Mammary epithelial cell (primary cell): ENCODE results near the gene ZCCHC3.

Source experiments
- CTCF ChIP-seq, 2 donors: IDR thresholded peaks in 1 of 2; conservative IDR thresholded peaks in 1 of 2; 2 replicates each; pipeline ENCODE4 v1.5.1; 2011 to 2012; ENCODE audit warnings: inconsistent platforms in 2 of 2, low read length in 2 of 2, mild to moderate bottlenecking in 2 of 2, control low read depth in 1 of 2, low read depth in 1 of 2; ENCODE audit not compliant: insufficient read depth in 1 of 2; ENCODE audit errors: extremely low read depth in 1 of 2
- EZH2 ChIP-seq: IDR thresholded peaks from 2 replicates; pipeline ENCODE4 v1.6.1; 2012; ENCODE audit warnings: low read length, inconsistent platforms, borderline replicate concordance

DNA sequence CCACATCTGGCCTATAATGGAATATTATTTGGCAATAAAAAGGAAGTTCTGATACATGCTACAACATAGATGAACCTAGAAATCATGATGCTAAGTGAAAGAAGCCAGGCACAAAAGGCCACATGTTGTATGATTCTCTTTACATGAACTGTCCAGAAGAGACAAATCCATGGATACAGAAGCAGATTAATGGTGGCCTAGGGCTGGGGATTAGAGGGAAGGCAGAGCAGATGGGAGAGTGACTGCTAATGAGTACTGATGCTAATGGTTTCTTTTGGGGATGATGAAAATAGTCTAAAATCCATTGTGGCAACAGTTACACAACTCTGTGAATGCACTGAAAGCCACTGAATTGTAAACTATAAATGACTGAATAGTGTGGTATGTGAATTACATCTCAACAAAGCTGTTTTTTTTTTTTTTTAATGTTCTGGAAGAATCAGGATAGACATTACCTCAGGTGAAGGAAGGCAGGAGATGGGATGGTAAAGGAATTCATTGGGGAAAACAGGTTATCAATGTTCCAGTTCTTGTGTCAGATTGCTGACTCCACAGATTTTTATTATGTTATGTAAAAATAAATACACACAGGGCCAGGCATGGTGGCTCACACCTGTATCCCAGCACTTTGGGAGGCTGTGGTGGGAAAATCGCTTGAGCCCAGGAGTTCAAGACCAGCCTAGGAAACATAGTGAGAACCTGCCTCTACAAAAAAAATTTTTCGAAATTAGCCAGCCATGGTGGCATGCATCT is 19.1 kb downstream of the ZCCHC3 start:
- TF ChIP-seq CTCF (conservative IDR thresholded peaks at IDR 0.05 in 1 of 2, IDR thresholded peaks at IDR 0.05 in 1 of 2; ENCODE audit: extremely low read depth in 1 of 2, insufficient read depth in 1 of 2, low read depth in 1 of 2, low read length in 2 of 2) (no peak), EZH2 (no peak)
